K562 (cell line): Measurements from ENCODE around the gene MYO18B. TPM values are rescaled to one million over a fixed set of nuclear protein-coding genes. Genes with fewer than 3 reads are reported as not detected.

Experiments
- CREB1 ChIP-seq, 2 experiments: sonication (generic) in 1 of 2; formaldehyde crosslinking in 1 of 2; IDR thresholded peaks; 2 replicates each; pipeline versions ENCODE4 v1.6.1 to v1.8.0; 2012 to 2022; ENCODE audit warnings: inconsistent platforms in 1 of 2, mild to moderate bottlenecking in 1 of 2, missing genetic modification reagents in 1 of 2, moderate library complexity in 1 of 2
- FOS ChIP-seq: IDR thresholded peaks from 3 replicates; pipeline ENCODE4 v1.6.1; 2011; ENCODE audit not compliant: insufficient read length; ENCODE audit errors: extremely low read depth
- GTF2E2 ChIP-seq: fragments of 200-800 bp; sonication (Bioruptor generic); IDR thresholded peaks from 2 replicates; pipeline ENCODE4 v1.6.1; 2016; ENCODE audit warnings: missing genetic modification characterization, missing compliant biosample characterization
- KLF10 ChIP-seq: fragments of 250-450 bp; sonication (Bioruptor Pico); IDR thresholded peaks from 2 replicates; pipeline ENCODE4 v1.6.1; 2021; ENCODE audit warnings: matching md5 sums
- MEF2A ChIP-seq: IDR thresholded peaks from 2 replicates; pipeline ENCODE4 v1.6.1; 2011; ENCODE audit warnings: low read depth, mild to moderate bottlenecking, low read length, moderate library complexity; ENCODE audit not compliant: control insufficient read depth
- MEF2D ChIP-seq: conservative IDR thresholded peaks from 2 replicates; pipeline ENCODE4 v1.6.1; 2016; ENCODE audit warnings: low read depth, missing genetic modification characterization, missing compliant biosample characterization
- NEUROD1 ChIP-seq: fragments of 150-350 bp; IDR thresholded peaks from 2 replicates; pipeline ENCODE4 v1.6.1; 2014; ENCODE audit warnings: borderline replicate concordance, low read length, low read depth; ENCODE audit not compliant: partially characterized antibody
- POLR2A ChIP-seq: fragments of 450-650 bp; conservative IDR thresholded peaks from 2 replicates; pipeline ENCODE4 v1.6.1; 2016
- YY1 ChIP-seq, 3 experiments: IDR thresholded peaks; 2 replicates each; pipeline ENCODE4 v1.6.1; 2011; ENCODE audit warnings: low read length in 2 of 3, mild to moderate bottlenecking in 2 of 3, moderate library complexity in 2 of 3, borderline replicate concordance in 1 of 3, control low read depth in 1 of 3, low read depth in 1 of 3; ENCODE audit not compliant: insufficient read depth in 3 of 3, insufficient replicate concordance in 2 of 3, control insufficient read depth in 1 of 3, insufficient read length in 1 of 3; ENCODE audit errors: extremely low read depth in 1 of 3
- ZBTB49 ChIP-seq: sonication (generic); formaldehyde crosslinking; IDR thresholded peaks from 2 replicates; pipeline ENCODE4 v1.8.0; 2022; ENCODE audit warnings: missing genetic modification reagents, mild to moderate bottlenecking, borderline replicate concordance
- ZNF184 ChIP-seq: sonication (generic); formaldehyde crosslinking; IDR thresholded peaks from 2 replicates; pipeline ENCODE4 v1.5.0; 2020; ENCODE audit warnings: missing genetic modification reagents
- ZNF354B ChIP-seq: fragments of 250-450 bp; sonication (Bioruptor Pico); IDR thresholded peaks from 2 replicates; pipeline ENCODE4 v1.4.0; 2020
- ZNF583 ChIP-seq: fragments of 250-450 bp; sonication (Bioruptor Pico); IDR thresholded peaks from 2 replicates; pipeline ENCODE4 v1.4.0; 2020
- polyA plus RNA-seq, 8 experiments: library from polyadenylated mRNA; depleted of rRNA in 4 of 8; stranded (reverse) in 5 of 8; unstranded in 3 of 8; fragments of >200 nt; fragmentation: Nextera tagmentation in 2 of 8; fragmentation: Illumina TruSeq in 1 of 8; extraction: Ambion mirVana in 2 of 8; extraction: Trizol in 1 of 8; gene quantifications; 2 replicates each; pipeline versions ENCODE4 v1.2.1 to v1.2.3, GENCODE V29; 2011 to 2014; ENCODE audit warnings: inconsistent platforms in 1 of 8, missing spikeins in 1 of 8
- total RNA-seq, 7 experiments: library from RNA; depleted of rRNA in 6 of 7; stranded (reverse); fragments of >200 nt in 6 of 7; fragmentation: Illumina TruSeq in 2 of 7; extraction: Trizol in 2 of 7; gene quantifications; 2 replicates each; pipeline versions ENCODE4 v1.2.1 to v1.2.3, GENCODE V29; 2011 to 2021; ENCODE audit warnings: low replicate concordance in 1 of 7
- TF ChIP-seq, protein P1 (sequence below): IDR thresholded peaks from 3 replicates; pipeline ENCODE4 v1.6.1; 2011; ENCODE audit warnings: borderline replicate concordance, mild to moderate bottlenecking; ENCODE audit not compliant: insufficient read length, insufficient read depth
- TF ChIP-seq, protein P2 (sequence below): fragments of 250-450 bp; sonication (Bioruptor Pico); IDR thresholded peaks from 2 replicates; pipeline ENCODE4 v1.8.0; 2022; ENCODE audit warnings: inconsistent platforms, mild to moderate bottlenecking, moderate library complexity, borderline replicate concordance
- TF ChIP-seq, protein P3 (sequence below): fragments of 450-650 bp; IDR thresholded peaks from 2 replicates; pipeline ENCODE4 v1.7.1; 2018; ENCODE audit warnings: mild to moderate bottlenecking, low read depth; ENCODE audit not compliant: partially characterized antibody
- TF ChIP-seq, protein P4 (sequence below): sonication (generic); formaldehyde crosslinking; IDR thresholded peaks from 2 replicates; pipeline ENCODE4 v1.5.0; 2020; ENCODE audit warnings: missing genetic modification reagents

MYO18B gene
- total and polyA plus RNA-seq, 9 of the 15 experiments (the other 6 are each of a cell fraction or from before 2014, with no cell fraction given): 0.06 to 7.0 (median 4.3) TPM

DNA sequence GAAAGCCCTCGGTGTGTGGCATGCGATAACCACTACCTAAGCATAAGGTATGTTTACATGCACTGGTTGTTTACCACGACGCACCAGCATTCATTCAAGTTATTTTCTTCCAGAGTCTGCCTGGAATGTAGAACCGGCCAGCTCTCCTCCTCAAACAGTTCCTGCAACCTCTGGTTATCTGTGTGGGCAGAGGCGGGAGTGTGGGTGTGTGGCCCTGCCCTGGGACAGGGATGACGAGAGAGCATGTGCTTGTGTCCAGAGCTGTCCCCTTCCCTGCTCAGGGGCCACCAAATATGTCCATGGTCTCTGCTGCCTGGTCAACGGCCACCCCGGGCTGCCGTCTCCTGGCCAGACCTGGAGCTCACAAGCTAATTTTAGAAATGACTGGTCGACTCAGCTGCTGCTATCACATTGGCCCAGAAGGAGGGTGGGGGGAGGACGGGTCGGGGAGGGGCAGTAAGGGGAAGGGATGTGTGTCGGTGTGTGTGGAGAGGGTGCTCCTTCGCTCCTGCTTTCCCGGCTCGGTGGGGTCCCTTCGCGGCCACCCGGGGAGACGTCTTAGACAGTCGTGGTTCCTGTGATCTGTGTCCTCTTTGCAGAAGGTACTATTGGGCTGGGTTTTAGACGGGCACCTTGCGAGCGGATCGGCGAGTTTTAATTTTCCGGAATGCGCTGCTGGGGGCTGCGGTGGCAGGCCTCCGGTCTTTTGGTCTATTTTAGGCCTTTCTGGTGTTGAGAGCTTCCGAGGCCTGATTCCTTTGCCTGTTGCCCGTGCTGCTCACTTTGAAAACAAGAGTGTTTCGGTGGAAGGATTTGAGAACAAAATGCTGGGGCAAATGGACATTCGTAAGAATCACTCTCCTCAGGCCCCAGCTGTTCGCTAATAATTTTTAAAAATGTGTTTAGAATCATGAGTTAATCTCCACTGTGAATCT, at the start of gene MYO18B (continued):
- TF ChIP-seq, protein P1, sequence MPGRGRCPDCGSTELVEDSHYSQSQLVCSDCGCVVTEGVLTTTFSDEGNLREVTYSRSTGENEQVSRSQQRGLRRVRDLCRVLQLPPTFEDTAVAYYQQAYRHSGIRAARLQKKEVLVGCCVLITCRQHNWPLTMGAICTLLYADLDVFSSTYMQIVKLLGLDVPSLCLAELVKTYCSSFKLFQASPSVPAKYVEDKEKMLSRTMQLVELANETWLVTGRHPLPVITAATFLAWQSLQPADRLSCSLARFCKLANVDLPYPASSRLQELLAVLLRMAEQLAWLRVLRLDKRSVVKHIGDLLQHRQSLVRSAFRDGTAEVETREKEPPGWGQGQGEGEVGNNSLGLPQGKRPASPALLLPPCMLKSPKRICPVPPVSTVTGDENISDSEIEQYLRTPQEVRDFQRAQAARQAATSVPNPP: no peak
- peak; percentile 48; the same call in 1 of the 2 replicates for TF ChIP-seq GTF2E2 (tag)
- TF ChIP-seq MEF2D (tag): peak; percentile 95
- TF ChIP-seq, protein P2, sequence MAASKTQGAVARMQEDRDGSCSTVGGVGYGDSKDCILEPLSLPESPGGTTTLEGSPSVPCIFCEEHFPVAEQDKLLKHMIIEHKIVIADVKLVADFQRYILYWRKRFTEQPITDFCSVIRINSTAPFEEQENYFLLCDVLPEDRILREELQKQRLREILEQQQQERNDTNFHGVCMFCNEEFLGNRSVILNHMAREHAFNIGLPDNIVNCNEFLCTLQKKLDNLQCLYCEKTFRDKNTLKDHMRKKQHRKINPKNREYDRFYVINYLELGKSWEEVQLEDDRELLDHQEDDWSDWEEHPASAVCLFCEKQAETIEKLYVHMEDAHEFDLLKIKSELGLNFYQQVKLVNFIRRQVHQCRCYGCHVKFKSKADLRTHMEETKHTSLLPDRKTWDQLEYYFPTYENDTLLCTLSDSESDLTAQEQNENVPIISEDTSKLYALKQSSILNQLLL (CRISPR knock-in tag): no peak
- TF ChIP-seq KLF10 (CRISPR knock-in tag): no peak
- no peak for TF ChIP-seq ZNF354B
- peak; percentile 74 for TF ChIP-seq POLR2A
- TF ChIP-seq, protein P3, sequence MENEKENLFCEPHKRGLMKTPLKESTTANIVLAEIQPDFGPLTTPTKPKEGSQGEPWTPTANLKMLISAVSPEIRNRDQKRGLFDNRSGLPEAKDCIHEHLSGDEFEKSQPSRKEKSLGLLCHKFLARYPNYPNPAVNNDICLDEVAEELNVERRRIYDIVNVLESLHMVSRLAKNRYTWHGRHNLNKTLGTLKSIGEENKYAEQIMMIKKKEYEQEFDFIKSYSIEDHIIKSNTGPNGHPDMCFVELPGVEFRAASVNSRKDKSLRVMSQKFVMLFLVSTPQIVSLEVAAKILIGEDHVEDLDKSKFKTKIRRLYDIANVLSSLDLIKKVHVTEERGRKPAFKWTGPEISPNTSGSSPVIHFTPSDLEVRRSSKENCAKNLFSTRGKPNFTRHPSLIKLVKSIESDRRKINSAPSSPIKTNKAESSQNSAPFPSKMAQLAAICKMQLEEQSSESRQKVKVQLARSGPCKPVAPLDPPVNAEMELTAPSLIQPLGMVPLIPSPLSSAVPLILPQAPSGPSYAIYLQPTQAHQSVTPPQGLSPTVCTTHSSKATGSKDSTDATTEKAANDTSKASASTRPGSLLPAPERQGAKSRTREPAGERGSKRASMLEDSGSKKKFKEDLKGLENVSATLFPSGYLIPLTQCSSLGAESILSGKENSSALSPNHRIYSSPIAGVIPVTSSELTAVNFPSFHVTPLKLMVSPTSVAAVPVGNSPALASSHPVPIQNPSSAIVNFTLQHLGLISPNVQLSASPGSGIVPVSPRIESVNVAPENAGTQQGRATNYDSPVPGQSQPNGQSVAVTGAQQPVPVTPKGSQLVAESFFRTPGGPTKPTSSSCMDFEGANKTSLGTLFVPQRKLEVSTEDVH: no peak
- TF ChIP-seq FOS: no peak
- TF ChIP-seq MEF2A: peak; percentile 98
- no peak for TF ChIP-seq CREB1 (IDR thresholded peaks at IDR 0.05)
- peak; percentile 9; the same call in 1 of the 2 replicates for TF ChIP-seq CREB1 (CRISPR knock-in tag; IDR thresholded peaks at IDR 0.05)
- TF ChIP-seq ZNF583 (CRISPR knock-in tag): no peak
- peak; percentile 62 for TF ChIP-seq NEUROD1
- TF ChIP-seq ZNF184 (CRISPR knock-in tag): no peak
- TF ChIP-seq, protein P4, sequence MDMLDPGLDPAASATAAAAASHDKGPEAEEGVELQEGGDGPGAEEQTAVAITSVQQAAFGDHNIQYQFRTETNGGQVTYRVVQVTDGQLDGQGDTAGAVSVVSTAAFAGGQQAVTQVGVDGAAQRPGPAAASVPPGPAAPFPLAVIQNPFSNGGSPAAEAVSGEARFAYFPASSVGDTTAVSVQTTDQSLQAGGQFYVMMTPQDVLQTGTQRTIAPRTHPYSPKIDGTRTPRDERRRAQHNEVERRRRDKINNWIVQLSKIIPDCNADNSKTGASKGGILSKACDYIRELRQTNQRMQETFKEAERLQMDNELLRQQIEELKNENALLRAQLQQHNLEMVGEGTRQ (CRISPR knock-in tag): no peak
- peak in 1 of 3 experiments; percentile 54 for TF ChIP-seq YY1 (IDR thresholded peaks at IDR 0.05; ENCODE audit: borderline replicate concordance in 1 of 3, control insufficient read depth in 1 of 3, extremely low read depth in 1 of 3, insufficient read depth in 3 of 3, insufficient read length in 1 of 3, insufficient replicate concordance in 2 of 3, low read depth in 1 of 3, low read length in 2 of 3)
- no peak for TF ChIP-seq ZBTB49 (CRISPR knock-in tag)
